ENCODE results near the gene SNTB2. TPM values are rescaled to one million over a fixed set of nuclear protein-coding genes. Genes with fewer than 3 reads are reported as not detected.

Gene SNTB2
- total RNA-seq, 1 experiment from 2014 or later: 14.0 TPM

GRCh38 chr16:69334696-69335095 lies 147.7 kb downstream of the SNTB2 start:
- DNase-seq: no peak
- no peaks in the 10 kb centered on the region for H3K4me1 ChIP-seq
- H3K27me3 ChIP-seq: no peaks in the 10 kb centered on the region
- H3K27ac ChIP-seq: no peak overlapping the region
- no peak overlapping the region for H3K4me3 ChIP-seq
- peaks cover 9% of the 10 kb centered on the region; the same call in 1 of the 2 replicates for H3K36me3 ChIP-seq
- H3K9me3 ChIP-seq (replicated peaks): no peaks in the 10 kb centered on the region

DNA sequence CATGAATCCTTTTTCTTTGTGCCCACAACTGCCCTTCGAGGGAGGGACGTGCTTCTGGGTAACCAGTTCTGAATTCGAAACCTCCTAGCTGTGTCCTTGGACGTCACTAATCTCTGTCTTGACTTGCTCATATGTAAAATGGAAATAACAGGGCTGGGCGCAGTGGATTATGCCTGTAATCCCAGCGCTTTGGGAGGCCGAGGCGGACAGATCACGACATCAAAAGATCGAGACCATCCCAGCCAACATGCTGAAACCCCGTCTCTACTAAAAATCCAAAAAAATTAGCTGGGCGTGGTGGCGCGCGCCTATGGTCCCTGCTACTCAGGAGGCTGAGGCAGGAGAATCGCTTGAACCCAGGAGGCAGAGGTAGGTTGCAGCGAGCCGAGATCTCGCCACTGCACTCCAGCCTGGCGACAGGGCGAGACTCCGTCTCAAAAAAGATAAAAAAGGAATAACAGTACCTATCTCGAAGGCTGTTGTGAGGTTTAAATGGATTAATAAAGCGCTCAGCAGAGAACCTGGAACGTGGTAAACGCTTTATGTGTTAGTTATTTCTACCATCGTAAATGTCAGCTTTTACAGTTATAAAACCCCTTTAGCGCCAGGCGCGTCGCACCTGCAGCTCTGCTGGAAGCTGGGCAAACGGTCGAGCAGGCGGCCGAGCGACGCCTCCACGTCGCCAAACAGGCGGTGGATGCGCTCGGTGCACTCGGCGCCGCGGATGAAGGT lies 151.8 kb downstream of the SNTB2 start:
- Histone ChIP-seq H3K27me3 (no peaks in the 10 kb centered on the region), H3K4me3 (peak overlapping the region; percentile 99), H3K4me1 (0 out of 2 replicates have a peak, but pooled peaks cover 3% of the 10 kb centered on the region), H3K27ac (peak overlapping the region; percentile 96), H3K9me3 (replicated peaks) (no peaks in the 10 kb centered on the region), H3K36me3 (peaks cover 27% of the 10 kb centered on the region)
- DNase-seq: no peak

GRCh38 chr16:69339289-69340094 lies 152.5 kb downstream of the SNTB2 start, which contains the start of the genes COG8 and NIP7:
TSS of gene COG8 (minus strand) at chr16:69339564. CDS start at chr16:69339552, 12 bp downstream.
TSS of gene NIP7 (plus strand) at chr16:69339772. CDS start at chr16:69339830, 58 bp downstream.
- peak within 1 kb of the TSS; percentile 96 for H3K27ac ChIP-seq
- peaks cover 22% of the 10 kb centered on the region for H3K36me3 ChIP-seq
- no peaks in the 10 kb centered on the region for H3K9me3 ChIP-seq (replicated peaks)
- H3K4me1 ChIP-seq: 0 out of 2 replicates have a peak, but pooled peaks cover 3% of the 10 kb centered on the region
- H3K4me3 ChIP-seq: peak within 1 kb of the TSS; percentile 99
- no peaks in the 10 kb centered on the region for H3K27me3 ChIP-seq
- peak; percentile 95 to 97 for DNase-seq

GRCh38 chr16:69340095-69340644 lies 153.2 kb downstream of the SNTB2 start:
- 0 out of 2 replicates have a peak, but pooled peaks cover 3% of the 10 kb centered on the region for H3K4me1 ChIP-seq
- H3K27ac ChIP-seq: peak overlapping the region; percentile 96
- H3K9me3 ChIP-seq (replicated peaks): no peaks in the 10 kb centered on the region
- H3K4me3 ChIP-seq: peak overlapping the region; percentile 99
- H3K36me3 ChIP-seq: peaks cover 22% of the 10 kb centered on the region
- no peak for DNase-seq
- no peaks in the 10 kb centered on the region for H3K27me3 ChIP-seq

DNA sequence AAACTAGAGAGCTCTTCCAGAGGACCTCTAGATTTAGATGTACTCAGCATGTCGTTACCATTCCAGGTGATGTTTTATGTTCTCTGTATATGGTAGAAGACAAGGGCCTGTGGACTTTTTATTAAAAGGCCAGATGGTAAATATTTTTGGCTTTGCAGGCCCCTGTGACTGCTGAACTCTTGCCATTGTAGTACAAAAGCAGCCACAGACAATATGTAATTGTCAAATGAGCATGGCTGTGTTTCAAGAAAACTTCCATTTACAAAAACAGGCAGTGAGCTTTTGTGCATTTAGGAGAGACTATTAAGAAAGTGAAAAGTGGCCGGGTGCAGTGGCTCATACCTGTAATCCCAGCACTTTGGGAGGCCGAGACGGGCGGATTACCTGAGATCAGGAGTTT lies 157.2 kb downstream of the SNTB2 start:
- Histone ChIP-seq H3K36me3 (peaks cover 22% of the 10 kb centered on the region), H3K4me1 (0 out of 2 replicates have a peak, but pooled peaks cover 3% of the 10 kb centered on the region), H3K27ac (no peak overlapping the region), H3K9me3 (replicated peaks) (no peaks in the 10 kb centered on the region), H3K4me3 (no peak overlapping the region), H3K27me3 (no peaks in the 10 kb centered on the region)
- no peak for DNase-seq

GRCh38 chr16:69345923-69346322 lies 159.0 kb downstream of the SNTB2 start:
- no peaks in the 10 kb centered on the region for H3K4me1 ChIP-seq
- H3K9me3 ChIP-seq (replicated peaks): no peaks in the 10 kb centered on the region
- DNase-seq: no peak
- H3K27me3 ChIP-seq: no peaks in the 10 kb centered on the region
- H3K27ac ChIP-seq: no peak overlapping the region
- no peak overlapping the region for H3K4me3 ChIP-seq
- H3K36me3 ChIP-seq: peaks cover 21% of the 10 kb centered on the region

- DNase-seq: no peak
- Histone ChIP-seq H3K27me3 (no peaks in the 10 kb centered on the region), H3K27ac (no peak overlapping the region), H3K4me1 (no peaks in the 10 kb centered on the region), H3K4me3 (no peak overlapping the region), H3K9me3 (replicated peaks) (no peaks in the 10 kb centered on the region), H3K36me3 (peaks cover 15% of the 10 kb centered on the region)
These were observed 159.7 kb downstream of the SNTB2 start for GRCh38 chr16:69346683-69347082.

DNA sequence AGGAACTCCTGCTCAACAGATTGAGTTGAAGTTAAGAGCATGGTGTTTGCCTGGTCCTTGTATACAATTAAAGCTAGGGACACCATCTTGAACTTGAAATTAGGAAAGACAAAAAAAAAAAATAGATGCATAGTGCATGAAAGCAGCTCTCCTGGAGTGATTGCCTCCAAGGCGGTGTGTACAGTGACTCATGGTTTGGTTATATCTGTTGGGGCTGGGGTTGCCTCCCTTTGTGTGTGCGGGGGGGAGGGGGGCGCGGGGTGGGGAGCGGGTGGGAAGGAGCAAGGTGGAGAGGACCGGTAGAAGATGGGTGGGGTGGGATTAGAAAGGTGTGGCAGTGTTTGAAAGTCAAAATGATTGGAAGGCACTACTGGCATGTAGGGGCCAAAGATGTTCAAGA lies 161.3 kb downstream of the SNTB2 start:
- Histone ChIP-seq H3K4me1 (no peaks in the 10 kb centered on the region), H3K4me3 (no peak overlapping the region), H3K27me3 (no peaks in the 10 kb centered on the region), H3K27ac (no peak overlapping the region), H3K9me3 (replicated peaks) (no peaks in the 10 kb centered on the region), H3K36me3 (no peaks in the 10 kb centered on the region; the same call in 1 of the 2 replicates)
- no peak for DNase-seq

- no peak overlapping the region for H3K4me3 ChIP-seq
- no peaks in the 10 kb centered on the region for H3K4me1 ChIP-seq
- no peak for DNase-seq
- no peak overlapping the region for H3K27ac ChIP-seq
- no peaks in the 10 kb centered on the region for H3K9me3 ChIP-seq (replicated peaks)
- H3K36me3 ChIP-seq: no peaks in the 10 kb centered on the region
- H3K27me3 ChIP-seq: no peaks in the 10 kb centered on the region
These were observed 162.6 kb downstream of the SNTB2 start for GRCh38 chr16:69349536-69349935.

GRCh38 chr16:69350536-69351133 lies 163.7 kb downstream of the SNTB2 start:
- no peak overlapping the region for H3K27ac ChIP-seq
- no peak for DNase-seq
- no peaks in the 10 kb centered on the region for H3K36me3 ChIP-seq
- no peaks in the 10 kb centered on the region for H3K27me3 ChIP-seq
- no peaks in the 10 kb centered on the region for H3K9me3 ChIP-seq (replicated peaks)
- H3K4me1 ChIP-seq: no peaks in the 10 kb centered on the region
- H3K4me3 ChIP-seq: no peak overlapping the region

GRCh38 chr16:69351309-69352027 lies 164.5 kb downstream of the SNTB2 start, which contains the start of gene TMED6:
TSS of gene TMED6 (minus strand) at chr16:69351786. CDS start at chr16:69351753, 33 bp downstream.
- H3K9me3 ChIP-seq (replicated peaks): no peaks in the 10 kb centered on the region
- no peaks in the 10 kb centered on the region for H3K36me3 ChIP-seq
- H3K4me1 ChIP-seq: no peaks in the 10 kb centered on the region
- no peaks in the 10 kb centered on the region for H3K27me3 ChIP-seq
- H3K4me3 ChIP-seq: no peak within 1 kb of the TSS
- no peak within 1 kb of the TSS for H3K27ac ChIP-seq
- DNase-seq: no peak

Data from SJCRH30 (cell line).